HG03558 (cell line): ENCODE measurements around the gene CAMTA1.

Source experiments
- ATAC-seq: cut with Tn5 transposase; IDR thresholded peaks from one replicate; pipeline ENCODE4 v1.9.1; 2021; ENCODE audit warnings: moderate number of reproducible peaks; ENCODE audit not compliant: unreplicated experiment; ENCODE audit errors: extremely low read depth

CAMTA1 gene

DNA sequence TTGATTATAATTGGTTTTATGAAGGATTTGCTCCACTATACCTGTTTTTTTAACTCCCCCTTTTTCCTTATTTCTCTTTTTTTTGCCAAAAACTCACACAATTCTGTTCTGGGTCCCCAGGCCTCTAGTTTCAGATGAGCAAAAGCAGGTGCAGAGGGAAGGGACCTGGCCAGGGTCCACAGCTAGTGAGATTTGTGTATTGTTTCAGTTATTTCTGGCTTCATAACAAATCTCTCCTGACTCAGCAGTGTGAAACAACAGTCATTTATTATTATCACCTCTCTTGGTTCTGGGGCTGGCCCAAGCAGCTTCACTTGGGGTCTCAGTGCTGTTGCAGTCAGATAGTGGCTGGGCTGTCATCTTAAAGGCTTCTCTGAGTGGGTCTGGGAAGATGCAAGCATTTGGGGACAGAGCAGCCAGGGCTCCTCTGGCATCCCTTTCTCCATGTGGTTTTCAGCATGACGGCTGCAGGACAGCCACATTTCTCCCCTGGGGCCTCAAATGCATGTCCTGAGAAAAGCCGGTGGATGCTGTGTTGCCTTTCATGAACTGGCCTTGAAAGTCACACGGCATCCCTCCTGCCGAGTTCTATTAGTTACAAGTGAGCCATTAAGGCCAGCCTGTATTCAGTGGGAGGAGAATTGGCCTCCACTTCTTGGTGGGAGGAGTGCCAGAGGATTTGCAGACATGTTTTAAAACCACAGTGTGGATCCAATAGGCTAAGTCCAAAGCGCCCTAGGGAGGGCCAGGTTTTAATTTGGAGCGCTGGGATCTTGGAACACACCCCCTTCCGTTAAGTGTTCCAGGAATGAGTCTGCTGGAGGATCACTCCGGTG is 137.1 kb downstream of the CAMTA1 start:
- ATAC-seq: no peak

DNA sequence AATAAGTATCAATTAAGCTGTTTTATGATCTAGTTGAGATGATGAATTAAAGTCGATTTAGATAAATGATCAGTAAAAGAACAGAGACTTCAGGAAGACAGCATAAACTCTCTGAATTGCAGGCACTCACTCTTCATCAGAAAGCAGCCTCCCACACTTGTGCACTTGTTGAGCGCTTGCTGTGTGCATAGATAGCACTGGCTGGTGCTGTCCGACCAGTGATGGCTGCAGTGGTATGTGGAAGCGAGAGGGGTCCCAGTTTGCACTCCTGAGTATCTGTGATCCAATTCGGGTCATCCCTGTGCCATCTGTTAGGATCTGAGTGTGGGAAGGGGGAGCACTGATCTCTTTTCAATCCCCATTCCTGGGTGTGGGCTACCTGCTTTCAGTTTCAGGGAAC is 137.8 kb downstream of the CAMTA1 start:
- no peak for ATAC-seq

DNA sequence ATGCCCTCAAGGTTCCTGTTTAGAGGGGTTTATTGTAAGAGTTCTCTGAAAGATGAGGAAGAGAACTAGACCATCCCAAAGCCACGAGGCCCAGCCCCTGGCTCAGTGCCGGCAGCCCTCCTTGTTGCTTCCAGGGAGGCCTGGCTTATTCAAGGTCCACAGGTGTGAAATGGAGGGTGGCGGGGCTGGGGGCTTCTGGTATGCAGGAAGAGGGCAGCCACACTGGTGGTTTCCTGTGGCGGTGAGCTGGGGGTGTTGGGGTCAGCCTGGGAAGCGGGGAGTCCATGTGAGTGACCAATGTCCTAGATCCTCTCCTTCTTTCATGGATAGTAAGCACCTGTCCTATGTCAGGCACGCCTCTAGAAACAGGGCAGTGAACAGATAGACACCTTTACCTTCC is 138.2 kb downstream of the CAMTA1 start:
- no peak for ATAC-seq

DNA sequence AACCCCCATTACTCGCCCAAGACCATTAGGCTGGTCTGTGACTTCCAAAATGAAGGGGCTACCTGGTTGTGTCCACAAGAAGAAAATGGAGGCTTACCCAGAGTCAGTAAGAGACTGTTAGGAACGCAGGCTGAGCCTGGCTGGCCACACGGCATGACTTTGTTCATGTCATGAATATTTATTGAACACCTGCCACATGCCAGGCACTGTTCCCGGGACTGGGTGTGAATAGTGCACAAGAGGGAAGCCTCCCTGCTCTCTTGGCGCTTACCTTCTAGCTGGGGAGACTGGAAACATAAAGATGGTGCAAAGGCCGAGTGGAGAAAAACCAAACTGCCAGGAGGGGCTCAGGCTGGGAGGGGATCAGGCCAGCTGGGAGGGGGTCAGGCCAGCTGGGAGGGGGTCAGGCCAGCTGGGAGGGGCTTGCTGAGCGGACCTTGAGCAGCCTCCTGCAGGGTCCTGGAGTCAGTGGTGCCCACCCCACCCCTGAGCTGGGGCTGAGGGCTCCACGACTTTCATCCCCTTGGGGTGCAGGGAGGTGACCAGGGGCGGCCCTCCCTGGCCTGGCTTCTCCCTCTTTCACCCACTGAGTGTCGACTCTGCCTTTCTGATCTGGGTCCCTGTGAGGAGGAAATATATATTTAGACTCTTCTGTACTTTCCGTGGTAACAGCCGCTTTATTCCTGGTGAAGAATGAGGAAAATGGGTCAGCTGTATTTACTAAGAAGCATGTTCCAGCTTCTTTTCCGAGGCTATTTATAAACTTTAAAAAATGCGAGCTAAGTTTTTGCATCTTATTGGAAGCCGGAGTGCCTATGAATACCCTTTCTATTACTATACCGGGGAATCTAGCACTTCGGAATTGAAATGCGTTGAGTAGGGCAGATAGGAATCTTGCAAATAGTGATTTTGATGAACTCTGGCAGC is 139.0 kb downstream of the CAMTA1 start:
- no peak for ATAC-seq

DNA sequence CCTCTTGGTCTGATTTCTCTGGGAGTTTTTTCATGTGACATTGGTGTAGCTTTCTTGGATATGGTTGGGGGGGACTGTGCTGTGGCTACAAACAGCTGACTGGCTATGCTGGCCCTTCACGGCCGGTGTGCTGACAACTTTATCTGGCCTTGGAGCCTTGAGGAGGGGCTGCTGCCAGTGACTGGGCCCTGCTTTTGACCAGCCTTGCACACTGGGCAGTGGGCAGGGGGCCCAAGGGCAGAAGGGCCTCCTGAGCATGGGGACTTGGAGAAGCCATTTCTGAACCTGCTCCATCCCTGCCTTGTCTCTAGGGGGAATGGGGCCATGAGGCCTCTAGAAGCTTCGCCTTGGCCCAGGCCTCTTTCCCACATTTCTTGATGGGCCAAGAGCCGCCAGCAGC is 139.6 kb downstream of the CAMTA1 start:
- no peak for ATAC-seq

DNA sequence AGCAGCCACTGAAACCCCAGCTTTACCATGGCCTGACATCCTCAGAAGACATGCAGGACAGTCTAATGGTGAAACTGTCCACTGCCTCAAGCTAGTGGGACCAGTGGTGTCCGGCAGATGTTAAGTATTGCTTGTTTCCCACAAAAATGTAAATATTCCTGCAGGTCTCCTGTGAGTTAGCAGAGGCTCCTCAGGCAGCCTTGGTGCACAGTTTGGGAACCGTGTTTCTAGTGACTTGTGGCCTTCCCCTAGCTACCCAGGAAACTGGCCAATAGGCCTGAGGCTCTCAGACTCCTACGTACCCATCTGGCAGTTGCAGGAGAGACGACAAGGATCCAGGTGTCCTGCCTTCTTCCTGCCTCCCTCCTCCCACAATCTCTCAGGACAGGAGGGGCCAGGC is 142.4 kb downstream of the CAMTA1 start:
- ATAC-seq: no peak

DNA sequence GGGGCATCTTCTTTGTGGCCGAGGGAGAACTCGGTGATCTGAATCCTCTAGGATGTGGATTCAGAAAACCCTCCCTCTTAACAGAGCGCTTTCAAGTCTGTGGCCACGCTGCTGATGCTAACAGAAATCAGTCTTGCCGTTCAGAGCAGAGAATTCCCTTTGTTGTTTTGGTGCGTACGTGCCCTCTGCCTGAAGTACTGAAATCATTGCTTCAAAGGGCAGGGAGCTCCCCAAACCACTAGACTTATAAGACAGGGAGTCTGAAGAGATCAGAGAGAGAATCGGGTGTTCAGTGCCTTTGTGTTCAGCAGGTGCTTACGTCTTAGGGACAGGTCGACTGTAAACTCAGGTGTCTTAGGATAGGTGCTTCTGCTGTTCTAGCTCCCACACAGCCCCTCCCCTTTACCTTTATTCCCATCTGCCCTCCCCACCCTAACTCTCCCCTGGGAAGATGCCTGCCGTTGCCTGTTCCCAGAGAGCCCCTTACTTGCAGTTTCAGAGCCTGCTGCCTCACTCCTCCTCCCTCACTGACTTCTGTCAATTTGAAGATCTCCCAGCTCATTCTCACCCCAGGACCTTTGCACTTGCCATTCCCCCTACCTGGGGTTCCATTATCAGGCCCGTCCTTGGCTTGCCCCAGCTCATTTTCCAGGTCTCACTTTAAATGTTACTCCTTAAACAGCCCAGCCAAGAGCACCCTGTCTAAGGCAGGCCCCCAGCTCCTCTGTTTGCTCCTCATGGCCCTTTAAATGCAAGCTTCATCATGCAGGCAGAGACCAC is 143.0 kb downstream of the CAMTA1 start:
- ATAC-seq: no peak

DNA sequence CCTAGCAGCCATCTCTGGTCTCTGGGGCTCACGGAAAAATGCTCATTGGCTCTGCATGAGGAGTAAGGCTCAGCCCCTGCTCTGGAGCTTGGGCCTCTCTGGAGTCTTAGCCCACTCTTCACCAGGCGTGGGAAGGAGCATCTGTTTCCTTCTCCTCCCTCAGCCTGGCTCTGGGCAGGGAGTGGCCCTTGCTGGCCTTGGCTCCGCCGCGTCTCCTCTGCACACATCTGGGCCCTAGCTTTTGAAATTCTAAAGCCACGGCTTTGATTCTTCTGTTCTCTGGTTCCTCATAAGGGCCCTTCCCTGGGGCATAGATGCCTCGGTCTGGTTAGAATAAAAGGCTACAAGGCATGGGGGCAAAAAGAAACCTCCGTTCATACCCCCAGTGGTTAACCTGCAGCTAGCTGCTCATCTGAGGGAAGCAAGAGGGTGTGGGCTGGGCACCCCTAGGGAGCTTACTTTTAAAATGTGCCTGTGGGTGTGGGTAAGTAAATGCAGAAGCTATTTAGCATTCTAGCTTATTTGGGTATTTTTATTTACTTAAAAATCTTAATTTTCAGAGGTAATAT is 145.6 kb downstream of the CAMTA1 start:
- ATAC-seq: no peak

DNA sequence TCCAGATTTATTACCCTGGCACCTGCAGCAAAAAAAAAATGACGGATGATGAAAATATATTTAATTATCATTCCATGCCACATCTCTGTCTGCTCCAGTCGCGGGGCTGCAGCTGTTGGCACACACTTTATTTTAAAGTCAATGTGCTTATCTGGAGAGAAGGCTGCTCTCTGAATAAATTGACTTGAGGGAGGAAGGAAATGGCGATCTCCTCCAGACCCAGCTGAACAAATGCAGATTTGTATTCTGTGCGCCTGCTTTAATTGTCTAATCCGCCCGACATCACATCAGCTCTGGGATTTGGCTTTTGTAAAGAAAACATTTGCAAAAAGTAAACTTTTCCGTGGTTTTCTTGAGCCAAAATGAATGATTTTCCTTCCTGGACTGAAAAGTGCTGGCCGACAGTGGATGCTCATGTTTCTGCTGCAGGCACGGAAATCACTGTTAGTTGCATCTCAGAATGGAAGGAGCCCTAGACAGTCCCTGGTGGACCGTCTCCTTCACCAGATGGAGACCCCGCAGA is 150.2 kb downstream of the CAMTA1 start:
- ATAC-seq: no peak

DNA sequence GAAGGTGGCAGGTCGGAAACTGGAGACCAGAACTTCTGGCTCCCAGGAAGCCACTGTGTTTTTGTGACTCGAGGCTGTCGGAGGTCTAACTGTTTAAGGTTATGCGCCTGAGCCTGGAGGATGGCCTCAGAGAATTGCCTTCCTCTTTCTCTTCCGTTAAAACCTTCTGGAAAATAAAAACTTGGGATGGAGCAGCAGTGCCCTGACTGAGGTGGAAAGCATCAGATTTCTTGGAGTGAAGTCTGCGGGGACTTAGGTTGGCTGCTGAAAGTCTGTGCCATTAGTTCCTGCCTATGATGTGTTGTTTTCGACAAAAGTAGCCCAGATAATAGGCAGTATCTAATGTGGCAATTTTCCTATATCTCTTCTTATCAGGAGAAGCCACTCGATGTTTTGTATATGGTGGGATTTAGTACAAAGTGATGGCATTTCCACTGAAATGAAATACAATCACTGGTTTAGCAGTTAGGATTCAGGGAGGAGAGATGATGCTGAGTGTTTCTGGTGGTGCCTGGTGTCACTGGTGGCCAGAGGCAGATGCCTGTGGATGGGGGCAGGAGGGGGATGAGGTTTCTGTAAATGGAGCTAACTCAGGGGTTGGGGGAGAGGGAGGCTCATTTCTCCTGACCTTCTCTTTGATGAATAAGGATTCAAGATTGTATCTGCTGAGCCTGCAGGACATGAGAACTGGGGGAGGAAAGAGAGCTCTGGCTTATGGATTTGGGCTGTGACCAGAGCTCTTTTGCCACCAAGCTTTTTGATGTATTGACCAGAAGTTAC is 150.8 kb downstream of the CAMTA1 start:
- no peak for ATAC-seq

DNA sequence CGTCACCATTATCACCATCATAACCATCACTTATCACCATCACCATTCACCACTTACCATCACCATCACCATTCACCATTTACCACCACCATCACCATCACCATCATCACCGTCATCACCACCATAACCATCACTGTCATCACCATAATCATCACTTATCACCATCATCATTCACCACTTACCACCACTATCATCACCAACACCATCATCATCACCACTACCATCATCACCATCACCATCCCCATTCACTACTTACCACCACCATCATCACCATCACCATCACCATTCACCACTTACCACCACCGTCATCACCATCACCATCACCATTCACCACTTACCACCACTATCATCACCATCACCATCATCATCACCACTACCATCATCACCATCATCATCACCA is 151.8 kb downstream of the CAMTA1 start:
- no peak for ATAC-seq

DNA sequence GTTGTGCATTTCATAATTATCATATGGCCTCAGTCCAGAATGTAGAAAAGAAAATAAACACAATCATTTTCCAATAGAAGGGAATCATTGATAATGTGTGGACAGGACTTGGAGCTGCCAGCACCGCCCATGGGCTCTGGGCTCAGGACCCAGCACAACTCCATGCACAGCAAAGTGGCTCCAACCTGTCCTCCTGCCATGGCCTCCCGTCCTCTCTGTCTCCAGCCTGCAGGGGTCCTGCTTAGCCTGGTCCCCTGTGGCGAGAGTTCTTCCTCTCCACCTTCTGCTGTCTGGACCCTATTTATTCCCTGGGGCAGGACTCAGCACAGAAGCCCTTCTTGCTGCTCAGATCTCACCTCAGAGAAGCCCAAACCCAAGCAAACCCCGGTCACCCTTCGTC is 154.1 kb downstream of the CAMTA1 start:
- no peak for ATAC-seq

DNA sequence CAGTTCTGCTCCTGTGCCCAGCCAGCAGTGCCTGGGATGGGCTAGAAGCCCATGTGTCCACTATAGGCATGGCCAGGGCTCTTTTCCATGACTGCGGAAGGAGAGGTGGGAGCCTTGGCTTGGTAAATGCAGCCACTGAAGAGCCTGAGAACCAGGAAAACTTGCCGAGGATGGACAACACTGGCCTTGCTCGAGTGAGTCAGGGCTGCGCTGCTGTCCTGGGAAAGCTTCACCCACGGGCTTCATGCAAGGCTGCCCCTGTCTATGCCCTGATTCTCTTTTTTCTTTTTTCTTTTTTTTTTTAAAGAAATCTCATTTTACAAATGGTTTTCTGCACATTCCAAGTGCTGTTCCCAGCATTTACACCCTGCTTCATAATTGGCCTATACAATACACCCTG is 156.5 kb downstream of the CAMTA1 start:
- ATAC-seq: no peak

DNA sequence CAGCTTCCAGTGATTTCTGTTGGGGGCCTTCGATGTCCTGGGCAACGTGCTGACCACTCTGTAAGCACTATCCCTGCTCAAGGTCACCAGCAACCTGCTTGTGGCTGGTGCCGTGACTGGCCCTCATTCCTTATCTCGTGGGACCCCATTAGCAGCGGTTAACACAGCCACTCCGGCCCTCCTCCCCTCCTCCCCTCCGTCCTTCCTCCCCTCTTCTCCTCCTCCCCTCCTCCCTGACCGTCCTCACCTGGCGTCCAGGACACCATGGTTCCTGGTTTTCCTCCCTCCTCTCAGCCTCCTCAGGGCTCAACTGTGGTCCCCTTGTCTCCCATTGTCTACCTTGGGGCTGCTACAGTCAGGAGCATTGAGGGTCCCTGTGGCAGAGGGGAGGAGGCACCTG is 157.7 kb downstream of the CAMTA1 start:
- ATAC-seq: no peak

DNA sequence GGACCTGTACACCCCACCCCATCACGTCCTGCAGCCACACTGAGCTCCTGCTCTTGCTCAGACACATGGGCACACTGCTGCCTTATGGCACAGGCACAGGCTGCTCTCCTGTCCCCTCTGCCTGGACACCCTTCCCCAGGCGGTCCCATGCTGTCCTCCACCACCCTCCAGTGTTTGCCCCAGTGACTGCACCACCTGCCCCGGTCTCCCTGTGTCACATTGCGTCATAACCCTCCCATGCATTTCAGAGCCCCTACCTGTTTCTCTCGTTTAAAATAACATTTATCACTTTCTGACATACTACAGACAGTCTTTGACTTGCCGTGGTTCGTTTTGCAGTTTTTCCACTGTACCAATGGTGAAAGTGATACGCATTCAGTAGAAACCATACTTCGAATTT is 159.2 kb downstream of the CAMTA1 start:
- ATAC-seq: no peak

DNA sequence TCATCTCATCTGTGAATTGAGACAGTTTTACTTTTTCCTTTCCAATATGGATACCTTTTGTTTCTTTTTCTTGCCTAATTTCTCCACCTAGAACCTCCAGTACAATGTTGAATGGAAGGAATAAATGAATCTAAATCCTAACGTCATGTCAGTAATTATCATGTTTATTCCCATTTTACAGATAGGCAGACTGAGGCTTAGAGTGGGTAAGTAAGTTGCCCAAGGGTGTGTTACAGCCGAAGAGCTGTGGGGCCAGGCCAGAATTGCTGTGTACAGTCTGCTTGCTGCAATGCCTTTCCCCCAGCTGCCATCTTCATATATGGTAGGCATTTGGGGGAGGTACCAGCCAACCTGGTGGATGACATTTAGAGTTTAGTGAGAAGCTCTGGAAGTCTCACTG is 162.7 kb downstream of the CAMTA1 start:
- ATAC-seq: no peak

DNA sequence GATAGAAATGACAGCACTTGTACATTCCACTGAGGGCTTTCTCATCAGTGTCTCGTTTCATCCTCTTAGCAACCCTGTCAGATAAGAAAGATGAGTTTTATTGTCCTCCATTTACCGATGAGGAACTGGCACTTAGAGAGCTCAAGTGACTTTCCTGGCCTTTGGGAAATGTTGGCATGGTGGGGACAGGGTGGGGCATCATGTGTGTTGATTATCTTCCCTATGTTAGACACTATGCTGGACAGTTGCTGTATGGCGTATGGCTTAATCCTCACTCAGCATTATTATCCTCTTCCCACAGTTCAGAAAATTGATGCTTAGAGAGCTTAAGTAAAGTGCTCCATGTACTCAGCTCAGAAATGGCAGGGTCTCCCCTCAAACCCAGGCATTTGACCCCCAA is 163.2 kb downstream of the CAMTA1 start:
- ATAC-seq: no peak

DNA sequence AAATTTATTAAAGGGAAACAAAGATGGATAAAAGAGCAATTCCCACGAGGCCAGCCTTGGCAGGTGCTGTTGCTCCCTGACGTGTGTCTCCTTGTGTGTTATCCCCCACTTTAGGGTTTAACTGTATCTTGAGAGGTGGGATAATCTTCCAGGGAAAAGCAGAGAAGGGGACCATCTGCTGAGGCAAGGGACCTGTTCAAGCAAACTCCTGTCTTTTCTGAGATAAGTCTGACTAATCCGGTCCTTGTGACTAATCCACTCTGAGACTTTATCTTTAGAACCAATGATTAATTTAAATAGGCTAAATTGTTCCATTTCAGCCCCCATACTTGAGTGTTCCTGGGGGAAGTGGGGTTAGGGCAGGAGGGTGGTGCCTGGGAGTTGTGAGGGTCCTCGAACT is 163.6 kb downstream of the CAMTA1 start:
- no peak for ATAC-seq

DNA sequence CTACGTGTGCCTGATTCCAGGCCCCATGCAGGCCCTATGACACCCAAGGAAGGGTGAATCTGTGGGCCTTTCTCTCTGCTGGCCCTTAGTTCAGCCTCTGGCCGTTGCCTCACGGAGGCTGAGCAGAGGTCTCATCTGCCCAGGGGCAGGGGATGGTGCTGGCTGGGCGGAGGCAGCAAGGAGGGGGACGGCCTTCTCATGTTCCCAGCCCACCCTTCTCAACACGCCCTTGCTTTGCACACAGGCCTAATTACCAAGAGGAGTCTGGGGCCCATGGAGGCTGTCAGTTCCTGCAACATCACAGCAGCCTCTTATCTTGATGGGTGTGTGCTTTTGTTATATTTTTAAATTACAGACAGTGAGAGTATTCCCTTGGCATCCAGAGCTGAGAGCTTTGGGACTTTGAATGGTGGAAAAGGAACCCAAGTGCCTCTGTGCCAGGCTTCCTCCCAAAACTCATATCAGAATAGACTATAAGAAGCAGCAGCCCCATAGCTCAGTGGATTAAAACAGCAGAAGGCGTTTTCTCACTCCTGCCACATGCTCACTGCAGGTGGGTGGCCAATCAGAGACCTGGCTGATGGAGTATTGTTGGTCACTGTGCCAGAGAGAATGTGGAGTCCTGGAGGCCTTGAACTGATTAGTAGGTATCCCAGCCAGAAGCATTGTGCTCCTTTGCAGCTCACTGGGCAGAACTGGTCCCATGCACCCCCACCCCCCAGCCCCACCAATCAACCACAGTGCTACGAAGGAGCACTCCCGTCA is 164.9 kb downstream of the CAMTA1 start:
- ATAC-seq: no peak
